HG02943 (cell line): Measurements from ENCODE around the gene SOX1.

Source experiments
- ATAC-seq: cut with Tn5 transposase; IDR thresholded peaks from one replicate; pipeline ENCODE4 v1.9.1; 2021; ENCODE audit warnings: mild to moderate bottlenecking, low read depth, moderate library complexity; ENCODE audit not compliant: unreplicated experiment

SOX1 gene

GRCh38 chr13:112071723-112072533 lies 5.0 kb downstream of the SOX1 start:
- no peak for ATAC-seq

DNA sequence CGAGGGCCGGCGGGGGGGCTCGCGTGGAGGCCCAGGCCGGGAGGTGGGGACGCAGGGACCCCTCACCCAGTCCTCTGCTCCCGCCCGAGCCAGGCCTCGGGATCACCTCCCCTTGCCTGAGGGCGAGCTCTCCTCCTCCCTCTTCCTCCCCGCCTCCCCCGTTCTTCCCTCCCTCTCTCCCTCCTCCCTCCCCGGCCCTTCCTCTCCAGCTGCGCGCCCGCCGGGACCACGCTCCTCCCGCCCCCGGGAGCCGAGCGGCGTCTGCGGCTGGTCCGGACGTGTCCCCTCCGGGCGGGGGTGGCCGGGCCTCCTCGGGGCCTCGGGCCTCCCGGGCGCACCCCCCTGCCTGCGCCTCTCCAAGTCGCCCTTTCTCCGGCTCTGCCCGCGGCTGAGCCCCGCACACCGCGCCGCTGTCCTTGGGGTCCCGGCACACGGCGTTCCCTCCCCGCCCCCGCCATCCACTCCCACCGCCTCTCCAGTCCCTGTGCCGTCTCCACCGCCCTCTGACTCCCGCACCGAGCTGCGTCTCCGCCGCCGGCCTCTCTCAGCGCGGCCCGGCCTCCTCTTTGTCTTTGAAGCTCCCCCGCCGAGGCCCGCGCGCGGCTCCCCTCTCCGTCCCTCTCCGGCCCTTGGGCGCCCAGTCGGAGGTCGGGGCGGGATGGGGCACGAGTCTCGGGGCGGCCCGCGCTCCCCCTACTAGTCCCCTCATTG lies 5.7 kb downstream of the SOX1 start:
- no peak for ATAC-seq

GRCh38 chr13:112073245-112074138 lies 6.5 kb downstream of the SOX1 start:
- ATAC-seq: no peak

- no peak for ATAC-seq
These were observed 7.4 kb downstream of the SOX1 start for GRCh38 chr13:112074139-112074865.

DNA sequence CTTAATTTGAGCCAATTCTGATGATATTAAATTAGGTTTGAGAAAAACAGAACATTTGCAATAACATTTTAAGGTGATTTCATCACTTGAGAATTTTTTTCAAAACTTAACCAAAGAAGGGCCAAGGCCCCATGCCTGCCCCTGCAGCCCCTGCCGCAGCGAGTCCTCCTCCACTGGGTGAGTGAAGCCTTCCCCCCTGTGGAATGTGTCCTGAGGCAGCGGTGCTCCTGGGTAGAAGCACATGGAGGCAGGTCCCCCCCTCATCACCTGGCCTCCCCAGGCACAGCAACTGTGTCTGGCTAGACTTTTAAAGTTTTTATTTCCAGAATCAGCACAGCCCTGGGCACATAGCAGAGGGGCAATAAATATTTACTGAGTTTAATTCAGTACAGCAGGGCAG lies 10.8 kb downstream of the SOX1 start:
- ATAC-seq: no peak

DNA sequence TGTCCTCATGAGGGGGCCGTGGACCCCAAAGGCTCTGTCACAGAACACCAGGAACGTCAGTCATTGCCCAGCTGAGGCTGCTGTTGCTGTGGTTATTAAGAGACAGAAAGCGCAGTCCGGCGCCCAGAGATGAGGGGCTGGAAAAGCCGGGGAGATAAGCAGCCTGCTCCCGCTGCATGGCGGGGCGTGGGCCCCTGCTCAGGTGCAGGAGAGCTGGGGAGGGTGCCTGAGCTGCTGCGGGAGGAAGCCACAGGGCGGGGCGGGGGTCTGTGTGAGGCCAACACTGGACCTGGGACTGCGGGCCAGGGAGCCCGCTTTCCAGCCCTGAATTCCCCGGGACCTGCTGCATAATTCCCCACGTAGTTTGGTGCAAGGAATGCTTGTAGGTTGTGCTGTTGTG lies 11.3 kb downstream of the SOX1 start:
- no peak for ATAC-seq

GRCh38 chr13:112078879-112079531 lies 12.1 kb downstream of the SOX1 start:
- ATAC-seq: no peak

DNA sequence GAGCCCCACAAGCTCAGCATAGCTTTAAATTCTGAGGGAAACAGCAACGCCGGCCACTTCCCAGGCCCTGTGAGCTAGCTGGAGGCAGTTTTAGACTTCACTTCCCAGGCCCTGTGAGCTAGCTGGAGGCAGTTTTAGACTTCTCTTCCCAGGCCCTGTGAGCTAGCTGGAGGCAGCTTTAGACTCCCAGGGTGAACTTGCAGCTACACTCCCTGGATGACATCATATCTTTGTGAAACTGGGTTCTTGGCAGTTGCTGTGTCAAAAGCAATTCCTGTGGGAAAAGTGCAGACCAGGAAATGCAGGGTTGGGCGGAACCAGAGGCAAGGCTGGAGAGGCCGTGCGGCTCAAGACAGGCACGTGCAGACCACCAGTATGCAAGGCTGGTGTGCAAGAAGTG lies 12.7 kb downstream of the SOX1 start:
- ATAC-seq: no peak

DNA sequence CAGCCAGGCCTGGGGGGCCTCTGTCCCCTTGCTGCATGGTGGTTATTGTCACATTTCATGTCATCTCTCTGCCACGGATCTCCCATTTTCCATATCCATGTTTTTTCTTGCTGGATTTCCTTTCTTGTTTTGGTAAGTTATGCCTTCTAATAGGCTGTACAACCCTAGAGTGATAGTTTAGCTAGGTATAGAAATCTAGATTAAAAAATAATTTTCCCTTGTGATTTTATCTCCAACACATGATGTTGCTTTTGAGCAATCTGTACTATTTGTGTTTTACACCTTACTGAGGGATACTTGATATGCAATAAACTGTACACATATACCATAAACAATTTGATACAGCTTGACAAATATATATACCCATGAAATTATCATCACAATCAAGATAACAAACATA lies 17.0 kb downstream of the SOX1 start:
- ATAC-seq: no peak

DNA sequence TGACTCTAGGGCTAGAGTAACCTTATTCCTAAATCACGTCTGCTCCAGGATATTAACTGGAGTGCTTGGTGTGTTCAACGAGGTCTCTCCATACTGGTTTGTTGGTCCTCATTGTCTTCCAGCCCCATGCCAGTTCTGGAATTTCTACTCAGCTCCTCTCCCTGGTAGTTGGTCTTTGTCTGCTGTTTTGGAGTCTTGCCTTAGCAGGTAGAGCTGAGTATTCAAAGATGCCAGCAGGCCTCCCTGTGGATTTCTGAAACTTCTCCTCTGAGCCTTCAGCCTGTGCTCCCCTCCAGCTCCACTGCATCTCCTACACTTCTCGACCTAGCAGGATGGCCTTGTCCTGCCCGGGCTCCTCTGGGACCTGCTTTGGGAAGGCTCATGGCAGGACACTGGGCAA lies 25.5 kb downstream of the SOX1 start:
- ATAC-seq: no peak

DNA sequence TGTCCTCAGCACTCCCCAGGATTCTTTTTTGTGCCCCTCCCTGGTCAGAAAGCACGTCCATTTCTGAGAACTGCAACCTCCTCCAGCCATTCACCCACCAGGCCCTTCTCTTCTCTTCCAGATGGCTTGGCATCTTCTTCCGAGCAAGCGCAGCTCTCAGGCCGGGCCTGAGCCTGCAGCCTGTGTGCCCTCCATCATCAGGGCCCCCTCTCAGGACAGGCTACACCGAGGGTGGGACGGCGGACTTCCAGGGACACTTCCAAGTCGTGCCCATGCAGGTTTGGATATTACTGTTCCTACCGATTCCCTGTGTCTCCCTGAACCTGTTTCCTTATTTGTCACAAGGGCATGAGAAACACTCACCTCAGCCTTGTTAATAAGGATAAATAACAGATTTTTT lies 28.4 kb downstream of the SOX1 start:
- no peak for ATAC-seq

GRCh38 chr13:112096959-112097358 lies 30.0 kb downstream of the SOX1 start:
- no peak for ATAC-seq

GRCh38 chr13:112097770-112098169 lies 30.8 kb downstream of the SOX1 start:
- ATAC-seq: no peak

GRCh38 chr13:112098699-112099098 lies 31.8 kb downstream of the SOX1 start:
- no peak for ATAC-seq

DNA sequence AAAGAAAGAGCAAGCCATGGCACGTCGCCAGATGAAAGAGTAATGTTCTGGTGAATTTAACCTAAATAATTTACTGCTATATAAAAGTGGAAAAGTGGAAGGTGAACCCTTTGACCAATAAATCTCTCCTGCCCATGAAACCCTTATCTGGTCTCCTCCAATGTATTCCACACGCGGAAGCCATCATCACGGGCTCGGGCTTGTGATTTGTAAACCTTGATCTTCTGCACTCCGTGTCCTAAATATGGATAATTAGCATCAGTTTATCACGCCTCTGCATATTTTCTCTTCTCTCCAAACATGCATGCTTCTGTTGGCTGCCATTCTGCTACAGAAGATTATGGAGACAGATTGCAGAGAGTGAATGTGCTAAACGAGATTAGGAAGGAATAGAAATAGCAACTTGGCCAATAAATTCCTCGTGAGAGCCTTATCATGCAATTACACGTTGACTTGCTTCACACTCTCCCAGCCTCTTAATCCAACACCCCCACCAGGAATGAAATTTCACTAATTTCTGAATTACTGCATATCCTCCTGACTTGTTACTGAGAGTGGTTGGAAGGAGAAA lies 34.5 kb downstream of the SOX1 start:
- no peak for ATAC-seq

GRCh38 chr13:112102243-112102642 lies 35.3 kb downstream of the SOX1 start:
- no peak for ATAC-seq

GRCh38 chr13:112103260-112103838 lies 36.4 kb downstream of the SOX1 start:
- no peak for ATAC-seq

DNA sequence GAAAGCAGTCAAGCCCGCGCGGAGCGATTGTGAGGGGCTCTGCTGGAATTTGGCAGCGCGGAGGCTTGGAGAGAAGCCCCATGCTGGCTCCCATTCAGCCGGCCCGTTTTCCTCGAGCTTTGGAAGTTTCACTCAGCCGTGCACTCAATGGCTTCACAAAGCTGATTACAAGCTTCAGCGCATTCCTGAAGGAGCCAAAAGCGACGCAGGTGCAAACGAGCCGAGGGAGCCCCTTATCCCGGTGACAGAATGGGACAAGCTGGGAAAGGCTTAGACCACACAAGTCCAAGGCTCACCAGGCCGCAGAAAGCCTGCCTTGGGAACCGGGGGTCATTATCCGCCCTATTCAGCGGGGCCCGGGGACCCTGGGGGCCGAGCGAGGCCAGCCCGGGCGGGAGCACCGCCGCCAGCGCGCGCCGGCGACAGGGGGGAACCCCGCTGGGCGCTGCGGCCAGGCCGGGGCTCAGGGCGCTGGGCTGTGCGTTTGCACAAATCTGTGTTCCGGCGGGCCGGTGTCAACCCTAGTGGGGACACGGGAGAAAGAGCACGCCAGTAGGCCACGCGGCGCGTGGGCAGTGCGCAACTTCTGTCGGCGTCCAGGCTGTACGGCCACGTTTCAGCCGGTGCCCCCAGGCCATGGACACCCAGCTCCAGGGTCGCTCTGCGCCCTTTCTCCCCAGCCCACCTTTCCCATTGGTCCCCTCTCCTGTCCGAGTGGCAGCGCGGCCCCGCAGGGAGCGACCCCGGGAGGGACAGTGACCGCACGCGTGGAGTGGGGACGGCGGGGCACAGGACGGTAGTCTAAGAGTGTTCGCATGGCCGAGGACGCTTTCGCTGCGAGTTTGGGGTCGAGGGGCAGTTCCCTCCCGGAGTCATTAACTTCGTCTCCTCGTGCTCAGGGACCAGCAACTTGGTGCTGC lies 37.3 kb downstream of the SOX1 start:
- ATAC-seq: no peak
